Measurements from ENCODE around the gene MACROD2.

The MACROD2 gene

DNA sequence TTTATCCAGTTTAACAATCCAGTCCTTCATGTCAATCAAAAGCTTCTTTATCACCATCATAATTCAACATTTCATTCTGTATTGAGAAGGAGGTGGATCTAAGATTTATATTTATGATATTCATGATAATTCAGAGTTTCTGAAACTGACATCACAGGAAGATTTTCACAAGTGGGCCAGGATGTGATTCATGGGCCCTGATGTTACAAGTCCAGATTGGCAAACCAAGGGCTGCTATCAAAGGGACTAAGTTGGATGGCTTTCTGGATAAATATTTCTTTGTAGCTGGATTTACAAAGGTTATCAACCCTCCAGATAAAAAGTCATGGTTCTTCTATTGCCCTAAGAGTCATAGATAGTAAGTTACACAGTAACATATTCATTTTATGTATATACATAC lies 1711.4 kb downstream of the MACROD2 start:
- no peaks in the 10 kb centered on the region for H4K20me1 ChIP-seq
- H3K36me3 ChIP-seq: no peaks in the 10 kb centered on the region
- H3K4me2 ChIP-seq: no peak overlapping the region
- H3K9me3 ChIP-seq (replicated peaks in 1 of 11): no peaks in the 10 kb centered on the region
- TF ChIP-seq Cebpa-rat (IDR thresholded peaks at IDR 0.05): no peak
- H3K27ac ChIP-seq: no peak overlapping the region
- H3K9ac ChIP-seq: no peak overlapping the region
- no peaks in the 10 kb centered on the region for H3K27me3 ChIP-seq
- no peak overlapping the region for H3K4me3 ChIP-seq
- no peaks in the 10 kb centered on the region for H3K4me1 ChIP-seq

DNA sequence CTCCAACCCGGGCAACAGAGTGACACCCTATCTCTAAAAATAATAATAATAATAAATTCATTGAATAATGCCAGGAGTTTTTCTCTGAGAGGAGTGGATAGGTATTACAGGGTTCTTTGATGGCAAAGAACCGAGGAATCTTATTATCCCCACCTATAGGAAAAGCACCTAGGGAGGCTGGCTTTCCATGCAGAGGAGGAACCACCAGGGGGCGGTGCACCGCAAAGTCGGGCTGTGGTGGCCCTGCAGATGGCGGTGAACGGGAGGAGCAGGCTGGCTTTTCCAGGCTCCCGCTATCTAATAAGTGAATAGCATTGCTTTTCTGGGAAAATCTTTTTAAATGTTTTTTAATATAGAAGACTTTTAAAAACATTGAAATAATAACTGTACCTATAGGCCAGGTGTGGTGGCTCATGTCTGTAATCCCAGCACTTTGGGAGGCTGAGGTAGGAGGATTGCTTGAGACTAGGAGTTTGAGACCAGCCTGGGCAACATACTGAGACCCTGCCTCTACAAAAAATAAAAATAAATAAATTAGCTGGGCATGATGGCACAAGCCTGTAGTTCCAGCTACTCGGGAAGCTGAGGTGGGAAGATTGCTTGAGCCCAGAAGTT lies 1713.8 kb downstream of the MACROD2 start:
- Histone ChIP-seq H3K36me3 (no peaks in the 10 kb centered on the region), H3K27me3 (no peaks in the 10 kb centered on the region), H3K4me3 (no peak overlapping the region), H4K20me1 (no peaks in the 10 kb centered on the region), H3K27ac (no peak overlapping the region), H3K9me3 (replicated peaks in 1 of 11) (no peaks in the 10 kb centered on the region), H3K9ac (no peak overlapping the region), H3K4me2 (no peak overlapping the region), H3K4me1 (no peaks in the 10 kb centered on the region)
- TF ChIP-seq Cebpa-rat (IDR thresholded peaks at IDR 0.05): no peak

DNA sequence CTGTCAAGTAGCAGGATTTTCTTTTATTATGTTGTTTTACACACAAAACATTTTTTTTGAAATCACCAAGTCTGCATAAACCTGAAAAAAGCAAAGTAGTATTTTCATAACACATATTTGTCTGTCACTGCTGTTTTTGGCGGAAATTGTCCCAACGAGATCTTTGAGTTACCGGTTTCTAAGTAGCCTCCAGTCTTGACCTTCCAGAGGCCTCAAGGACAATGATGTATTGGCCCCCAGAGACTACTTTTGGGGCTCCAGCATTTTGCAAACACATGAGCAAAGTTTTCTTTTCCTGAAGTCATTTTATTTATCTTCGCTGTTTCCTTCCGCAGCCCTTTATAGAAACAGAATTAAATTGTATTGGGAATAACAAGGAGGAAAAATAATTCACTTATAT lies 1715.3 kb downstream of the MACROD2 start:
- H4K20me1 ChIP-seq: no peaks in the 10 kb centered on the region
- no peaks in the 10 kb centered on the region for H3K9me3 ChIP-seq (replicated peaks in 1 of 11)
- H3K4me2 ChIP-seq: no peak overlapping the region
- no peaks in the 10 kb centered on the region; a peak in 1 of 20 replicates for H3K4me1 ChIP-seq
- H3K36me3 ChIP-seq: no peaks in the 10 kb centered on the region
- H3K27me3 ChIP-seq: no peaks in the 10 kb centered on the region
- no peak overlapping the region for H3K4me3 ChIP-seq
- no peak overlapping the region for H3K9ac ChIP-seq
- no peak for TF ChIP-seq Cebpa-rat (IDR thresholded peaks at IDR 0.05)
- H3K27ac ChIP-seq: no peak overlapping the region

DNA sequence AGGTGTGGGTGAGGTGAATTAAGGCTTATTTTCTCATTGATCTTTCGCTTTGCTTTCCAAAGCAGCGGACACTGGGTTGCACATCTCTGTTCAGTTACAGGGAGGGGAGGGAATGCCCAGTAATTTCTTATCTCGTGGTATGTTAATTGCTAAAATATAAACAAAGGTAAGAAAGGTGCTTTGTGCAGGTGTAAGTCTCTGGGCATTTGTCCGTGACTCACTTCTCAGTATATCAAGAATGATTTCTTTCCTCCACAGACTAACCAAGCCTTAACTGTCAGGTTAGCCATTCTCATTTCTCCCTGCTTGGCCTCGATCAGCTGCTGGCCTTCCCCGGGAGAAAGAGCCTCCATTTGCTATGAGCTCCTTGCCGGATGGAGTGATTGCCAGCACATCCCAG lies 1715.9 kb downstream of the MACROD2 start:
- no peak overlapping the region for H3K4me3 ChIP-seq
- no peaks in the 10 kb centered on the region for H3K27me3 ChIP-seq
- no peak for TF ChIP-seq Cebpa-rat (IDR thresholded peaks at IDR 0.05)
- no peaks in the 10 kb centered on the region for H3K36me3 ChIP-seq
- H3K27ac ChIP-seq: no peak overlapping the region
- H3K9me3 ChIP-seq (replicated peaks in 1 of 11): no peaks in the 10 kb centered on the region
- no peaks in the 10 kb centered on the region; a peak in 1 of 20 replicates for H3K4me1 ChIP-seq
- H4K20me1 ChIP-seq: no peaks in the 10 kb centered on the region
- H3K9ac ChIP-seq: no peak overlapping the region
- no peak overlapping the region for H3K4me2 ChIP-seq

DNA sequence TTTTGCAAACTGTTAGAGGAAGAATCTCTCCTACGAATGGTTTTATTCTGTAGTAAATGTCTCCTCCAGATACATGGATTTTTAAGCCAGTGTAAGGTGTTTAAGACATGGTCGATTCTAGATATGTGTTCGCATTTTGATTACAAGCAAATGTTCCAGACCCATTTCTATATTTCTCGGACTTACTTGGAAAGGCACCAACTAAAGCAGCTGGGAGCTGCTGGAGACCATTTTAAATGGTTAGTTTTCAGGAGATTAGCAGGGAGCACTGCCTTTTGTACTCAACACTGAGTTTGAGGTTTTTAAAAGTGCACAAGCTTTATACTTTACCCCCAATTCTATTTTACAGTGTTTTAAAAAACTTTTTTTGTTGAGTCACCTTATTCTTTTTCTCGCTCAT lies 1720.9 kb downstream of the MACROD2 start:
- Histone ChIP-seq H3K27me3 (no peaks in the 10 kb centered on the region), H3K9me3 (replicated peaks in 1 of 11) (no peaks in the 10 kb centered on the region), H3K4me3 (no peak overlapping the region), H3K4me2 (no peak overlapping the region), H4K20me1 (no peaks in the 10 kb centered on the region), H3K4me1 (no peaks in the 10 kb centered on the region; a peak in 1 of 20 replicates), H3K9ac (no peak overlapping the region), H3K36me3 (no peaks in the 10 kb centered on the region), H3K27ac (no peak overlapping the region)
- no peak for TF ChIP-seq Cebpa-rat (IDR thresholded peaks at IDR 0.05)

DNA sequence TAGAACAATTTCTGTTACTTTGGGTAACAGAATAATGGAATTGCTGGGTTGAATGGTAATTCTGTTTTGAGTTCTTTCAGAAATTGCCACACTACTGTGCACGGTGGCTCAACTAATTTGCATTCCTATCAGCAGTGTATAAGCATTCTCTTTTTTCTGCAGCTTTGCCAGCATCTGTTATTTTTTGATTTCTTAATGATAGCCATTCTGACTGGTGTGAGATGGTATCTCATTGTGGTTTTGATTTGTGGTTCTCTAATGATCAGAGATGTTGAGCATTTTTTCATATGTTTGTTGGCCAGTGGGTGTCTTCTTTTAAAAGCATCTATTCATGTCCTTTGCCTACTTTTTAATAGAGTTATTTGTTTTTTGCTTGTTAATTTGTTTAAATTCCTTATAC lies 1731.1 kb downstream of the MACROD2 start:
- H3K36me3 ChIP-seq: no peaks in the 10 kb centered on the region
- peaks cover 0 to 20% (median 12%) of the 10 kb centered on the region in 11 experiments; a peak in 14 of 22 replicates for H3K9me3 ChIP-seq (replicated peaks in 1 of 11)
- no peaks in the 10 kb centered on the region for H3K4me1 ChIP-seq
- no peak for TF ChIP-seq Cebpa-rat (IDR thresholded peaks at IDR 0.05)
- no peaks in the 10 kb centered on the region for H4K20me1 ChIP-seq
- no peak overlapping the region for H3K4me2 ChIP-seq
- no peak overlapping the region for H3K9ac ChIP-seq
- no peaks in the 10 kb centered on the region for H3K27me3 ChIP-seq
- no peak overlapping the region for H3K27ac ChIP-seq
- no peak overlapping the region for H3K4me3 ChIP-seq

DNA sequence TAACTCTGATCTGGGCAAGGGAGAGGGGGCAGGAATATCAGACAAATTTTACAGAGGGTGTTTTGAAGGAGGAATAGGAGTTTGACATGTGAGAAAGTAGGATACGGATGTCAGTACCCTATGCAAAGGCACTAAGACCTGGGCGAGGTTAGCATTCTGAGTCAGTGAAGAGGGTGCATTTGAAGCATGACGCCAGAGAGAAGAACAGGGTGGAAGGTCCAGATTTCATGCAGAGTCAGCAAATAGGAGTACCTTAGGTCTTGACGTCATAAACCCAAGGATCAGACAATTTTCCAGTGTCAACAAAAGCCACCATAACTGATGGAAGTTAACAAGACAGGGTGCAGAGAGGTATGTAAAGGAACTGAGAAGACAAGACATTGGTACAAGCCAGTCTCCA lies 1738.7 kb downstream of the MACROD2 start:
- H3K9me3 ChIP-seq (replicated peaks in 1 of 11): peaks cover 0 to 5% (median 0%) of the 10 kb centered on the region in 11 experiments; a peak in 2 of 22 replicates

DNA sequence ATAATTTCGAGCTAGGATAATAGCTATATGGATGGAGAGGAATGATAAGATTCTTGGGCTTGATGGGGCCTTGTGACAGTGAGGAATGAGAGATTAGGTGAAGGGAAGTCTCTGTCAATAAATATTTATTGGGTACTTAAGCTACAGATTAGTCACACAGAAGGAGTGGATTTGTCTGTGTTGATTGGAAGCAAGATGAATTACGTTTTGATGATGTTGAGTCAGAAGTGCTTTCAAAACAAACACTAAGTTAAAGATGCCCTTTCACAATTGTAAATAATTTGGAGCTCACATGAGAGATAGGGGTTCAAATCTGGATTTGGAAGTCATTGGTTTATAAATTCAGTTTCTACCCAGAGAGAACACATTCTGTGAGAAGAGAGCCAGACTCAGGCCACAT lies 1743.7 kb downstream of the MACROD2 start:
- H4K20me1 ChIP-seq: no peaks in the 10 kb centered on the region

More for the DNA sequence above, 1738.7 kb downstream of the MACROD2 start:
- H4K20me1 ChIP-seq: no peaks in the 10 kb centered on the region
- no peak overlapping the region for H3K27ac ChIP-seq
- H3K9ac ChIP-seq: no peak overlapping the region
- H3K4me2 ChIP-seq: no peak overlapping the region
- no peaks in the 10 kb centered on the region for H3K4me1 ChIP-seq
- H3K27me3 ChIP-seq: no peaks in the 10 kb centered on the region
- no peak for TF ChIP-seq Cebpa-rat (IDR thresholded peaks at IDR 0.05)
- no peaks in the 10 kb centered on the region for H3K36me3 ChIP-seq
- H3K4me3 ChIP-seq: no peak overlapping the region

DNA sequence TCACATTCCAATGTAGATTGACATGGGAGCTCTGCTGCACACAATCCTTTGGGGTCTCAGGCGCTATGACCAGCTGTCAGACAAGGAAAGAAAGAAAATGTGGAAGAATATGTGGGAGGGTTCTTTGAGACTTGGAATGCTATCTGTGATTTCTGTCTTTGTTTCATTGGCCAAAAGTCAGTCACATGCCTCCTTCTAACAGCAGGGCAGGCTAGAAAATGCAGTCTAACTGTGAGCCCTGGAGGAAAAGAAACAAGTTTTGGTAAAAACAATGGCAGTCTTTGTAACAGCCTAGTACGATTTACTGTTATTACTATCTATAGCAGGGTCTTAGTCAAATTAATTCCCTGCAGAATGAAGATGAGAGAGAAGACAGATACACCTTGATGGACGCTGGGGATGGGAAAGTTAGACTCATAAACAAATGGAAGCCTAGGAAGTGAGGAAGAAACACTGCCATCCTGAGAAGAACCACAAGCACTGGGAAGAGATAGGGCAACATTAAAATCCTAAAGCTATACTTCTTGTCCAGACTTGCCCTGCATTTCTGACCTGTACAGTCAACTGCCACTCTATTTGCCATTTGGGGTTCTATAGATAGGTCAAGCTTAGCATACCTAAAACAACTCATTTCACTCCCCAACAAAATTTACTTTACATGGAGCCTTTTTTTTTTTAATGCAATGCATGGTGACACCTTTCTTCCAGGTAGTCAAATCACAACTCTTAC lies 1744.9 kb downstream of the MACROD2 start:
- Histone ChIP-seq H3K27ac (no peak overlapping the region), H3K4me2 (no peak overlapping the region), H3K9ac (no peak overlapping the region), H3K4me3 (no peak overlapping the region), H3K9me3 (replicated peaks in 1 of 11) (no peaks in the 10 kb centered on the region), H3K4me1 (no peaks in the 10 kb centered on the region), H3K27me3 (no peaks in the 10 kb centered on the region), H3K36me3 (no peaks in the 10 kb centered on the region), H4K20me1 (no peaks in the 10 kb centered on the region)
- TF ChIP-seq Cebpa-rat (IDR thresholded peaks at IDR 0.05): no peak

More for the DNA sequence above, 1743.7 kb downstream of the MACROD2 start:
- no peak overlapping the region for H3K4me2 ChIP-seq
- H3K9ac ChIP-seq: no peak overlapping the region
- no peak overlapping the region for H3K27ac ChIP-seq
- H3K4me1 ChIP-seq: no peaks in the 10 kb centered on the region
- no peaks in the 10 kb centered on the region for H3K36me3 ChIP-seq
- no peak for TF ChIP-seq Cebpa-rat (IDR thresholded peaks at IDR 0.05)
- no peaks in the 10 kb centered on the region for H3K9me3 ChIP-seq (replicated peaks in 1 of 11)
- H3K4me3 ChIP-seq: no peak overlapping the region
- H3K27me3 ChIP-seq: no peaks in the 10 kb centered on the region

DNA sequence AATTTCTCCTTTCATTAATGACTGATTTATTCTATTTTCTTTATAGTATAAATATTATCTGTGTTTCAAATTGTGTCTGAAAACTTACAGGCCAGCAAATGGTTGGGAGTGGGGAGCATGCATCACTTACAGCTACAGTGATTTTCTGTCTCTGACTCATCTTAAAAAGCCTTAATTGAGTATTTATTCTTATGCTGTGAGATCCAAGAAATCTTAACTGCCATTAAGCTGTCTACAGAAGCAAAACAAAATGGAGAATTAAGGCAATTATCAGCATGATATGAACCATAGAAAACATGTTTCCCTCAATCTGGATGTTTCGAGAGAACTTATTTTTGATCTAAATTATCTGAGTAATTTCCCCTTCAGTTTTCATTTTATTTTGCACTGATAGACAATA lies 1746.8 kb downstream of the MACROD2 start:
- no peaks in the 10 kb centered on the region for H3K27me3 ChIP-seq

More for the DNA sequence above, 1746.8 kb downstream of the MACROD2 start:
- Histone ChIP-seq H3K27ac (no peak overlapping the region), H3K4me2 (no peak overlapping the region), H3K4me3 (no peak overlapping the region), H3K9ac (no peak overlapping the region), H3K9me3 (replicated peaks in 1 of 11) (peaks cover 4 to 7% (median 6%) of the 10 kb centered on the region in 11 experiments; a peak in 20 of 22 replicates), H3K4me1 (no peaks in the 10 kb centered on the region), H4K20me1 (no peaks in the 10 kb centered on the region), H3K36me3 (no peaks in the 10 kb centered on the region)
- TF ChIP-seq Cebpa-rat (IDR thresholded peaks at IDR 0.05): no peak

Data from BLaER1 treated with 17β-estradiol and CSF1 and Interleukin-3, amounts not matched to agents 10 nM and 100 nM (cell line).